Lower lobe of right lung (tissue), 2 donors: ENCODE data around the gene SPRR3. TPM values are rescaled to one million over a fixed set of nuclear protein-coding genes. Genes with fewer than 3 reads are reported as not detected.

Experiments
- ATAC-seq, 2 donors: fragments of 200-7000 bp; cut with Tn5 transposase; one replicate each; pipeline ENCODE4 v1.9.1; 2020 to 2022; ENCODE audit warnings: mild to moderate bottlenecking in 2 of 2, moderate library complexity in 2 of 2
- DNase-seq: peaks from one replicate; pipeline ENCODE4 v3.0.0-alpha.2; 2020
- H3K27ac ChIP-seq: fragments of 200-600 bp; one replicate; pipeline ENCODE4 v1.8.0; 2022
- H3K27me3 ChIP-seq: fragments of 200-600 bp; one replicate; pipeline ENCODE4 v1.8.0; 2022; ENCODE audit warnings: low read depth
- H3K36me3 ChIP-seq: fragments of 200-600 bp; one replicate; pipeline ENCODE4 v1.8.0; 2022; ENCODE audit warnings: mild to moderate bottlenecking
- H3K4me1 ChIP-seq: fragments of 200-600 bp; one replicate; pipeline ENCODE4 v1.8.0; 2022
- H3K4me3 ChIP-seq: fragments of 200-600 bp; one replicate; pipeline ENCODE4 v1.8.0; 2022; ENCODE audit warnings: mild to moderate bottlenecking
- H3K9me3 ChIP-seq: fragments of 200-600 bp; one replicate; pipeline ENCODE4 v1.8.0; 2022
- CTCF ChIP-seq: fragments of 200-600 bp; IDR thresholded peaks from one replicate; pipeline ENCODE4 v1.8.0; 2022; ENCODE audit warnings: antibody characterized with exemption, mild to moderate bottlenecking
- intact Hi-C: fragments of 100-400 bp; cut with DNase I; formaldehyde crosslinking; loops from one replicate; pipeline ENCODE4 v1.11.0; 2022
- total RNA-seq: library from RNA; stranded (reverse); fragmentation: NEBNext Ultra II Directional; extraction: Animal tissue kit (Norgen Biotek cat#: 25700); gene quantifications from one replicate; pipeline ENCODE4 v1.2.1, GENCODE V29; 2021
- donor health status: DM: no; HTN: yes; CAD: no; lungs with severe emphysema.

Gene SPRR3
- total RNA-seq, 1 donor from 2014 or later = not detected

DNA sequence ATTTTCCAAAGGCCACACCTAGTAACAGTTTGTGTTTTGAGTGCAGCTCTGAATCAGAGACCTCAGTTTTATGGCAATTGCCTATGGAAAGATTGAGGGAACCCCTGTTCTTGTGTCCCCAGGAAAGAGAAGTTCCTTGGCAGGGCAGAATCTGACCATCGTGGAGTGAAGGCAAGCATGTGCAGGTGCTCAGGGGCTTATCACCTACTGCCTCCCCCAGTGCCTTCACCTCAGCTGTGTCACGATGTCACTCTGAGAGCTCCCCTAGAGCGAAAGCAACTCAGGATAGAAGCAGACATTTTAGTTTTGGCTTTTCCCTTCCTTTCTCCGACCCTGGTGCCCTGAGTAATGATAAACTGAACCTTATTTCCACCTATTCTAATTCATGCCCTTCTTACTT is 19.5 kb upstream of the SPRR3 start:
- Histone ChIP-seq H3K4me1 (no peaks in the 10 kb centered on the region), H3K9me3 (no peaks in the 10 kb centered on the region), H3K36me3 (no peaks in the 10 kb centered on the region), H3K4me3 (no peak overlapping the region), H3K27ac (no peak overlapping the region), H3K27me3 (peaks cover 6% of the 10 kb centered on the region)
- ATAC-seq (no peak), DNase-seq (no peak)
- TF ChIP-seq CTCF = no peak
- intact Hi-C loops = no loop called here

GRCh38 chr1:152983234-152983633 is 18.3 kb upstream of the SPRR3 start:
- Histone ChIP-seq H3K27me3 (peaks cover 6% of the 10 kb centered on the region), H3K4me3 (no peak overlapping the region), H3K27ac (no peak overlapping the region), H3K9me3 (no peaks in the 10 kb centered on the region), H3K36me3 (no peaks in the 10 kb centered on the region), H3K4me1 (no peaks in the 10 kb centered on the region)
- DNase-seq (no peak), ATAC-seq (no peak)
- no peak for TF ChIP-seq CTCF
- intact Hi-C loops = no loop called here

DNA sequence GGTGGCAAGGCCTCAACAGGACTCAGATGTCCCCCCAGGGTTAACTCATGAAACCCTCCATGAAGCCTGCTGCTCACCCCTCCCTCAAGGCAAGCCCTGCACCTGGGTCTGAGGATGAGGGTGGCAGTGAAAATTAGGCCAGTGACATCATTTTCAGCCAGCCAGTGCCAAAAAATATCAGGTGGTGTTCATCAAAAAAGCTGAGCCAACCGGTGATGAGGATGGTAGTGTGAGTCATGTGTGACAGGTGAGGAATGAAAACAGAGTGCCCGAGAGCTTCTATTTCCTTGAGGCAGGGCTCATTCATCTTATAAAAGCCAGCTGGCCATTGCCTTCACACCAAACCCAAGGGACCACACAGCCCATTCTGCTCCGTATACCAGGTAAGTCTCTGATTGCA is 17.8 kb upstream of the SPRR3 start, which contains the start of gene SPRR1A:
Gene SPRR1A (plus strand): TSS at position 339 of the 400 bp plus-strand sequence. CDS start 1,150 bp downstream, outside the sequence.
- Histone ChIP-seq H3K27ac (no peak within 1 kb of the TSS), H3K9me3 (no peaks in the 10 kb centered on the region), H3K36me3 (no peaks in the 10 kb centered on the region), H3K27me3 (peaks cover 6% of the 10 kb centered on the region), H3K4me3 (no peak within 1 kb of the TSS), H3K4me1 (no peaks in the 10 kb centered on the region)
- no peak for TF ChIP-seq CTCF
- ATAC-seq (no peak), DNase-seq (no peak)
- intact Hi-C loops = no loop called here

- DNase-seq = no peak
- no peak for TF ChIP-seq CTCF
- Histone ChIP-seq H3K4me1 (no peaks in the 10 kb centered on the region), H3K27me3 (peaks cover 1% of the 10 kb centered on the region), H3K36me3 (no peaks in the 10 kb centered on the region), H3K27ac (no peak overlapping the region), H3K9me3 (no peaks in the 10 kb centered on the region), H3K4me3 (no peak overlapping the region)
- intact Hi-C loops = no loop called here
- ATAC-seq = no peak
Measured at GRCh38 chr1:152986578-152986977, 15.0 kb upstream of the SPRR3 start.

DNA sequence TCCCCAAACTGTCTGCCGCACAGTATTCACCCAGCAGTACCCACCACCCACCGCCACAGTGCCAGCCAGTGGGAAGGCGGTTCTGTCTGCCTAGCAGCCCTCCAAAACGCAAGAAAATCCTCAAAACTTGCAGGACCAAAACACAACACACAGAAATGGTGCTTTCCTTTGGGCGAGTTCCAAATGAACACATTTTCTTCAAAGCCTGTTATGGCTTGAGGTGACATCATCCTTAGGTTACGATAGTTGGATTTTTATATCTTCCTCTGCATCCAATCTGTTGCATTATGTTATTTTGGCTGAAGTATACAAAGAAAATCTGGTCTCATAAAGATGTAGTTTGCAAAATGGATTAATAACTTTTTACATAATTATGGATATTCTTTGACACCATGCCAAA is 8.4 kb upstream of the SPRR3 start:
- intact Hi-C loops = no loop called here
- no peak overlapping the region for H3K4me3 ChIP-seq
- DNase-seq = no peak

More for the DNA sequence above, 8.4 kb upstream of the SPRR3 start:
- ATAC-seq = no peak
- Histone ChIP-seq H3K27me3 (no peaks in the 10 kb centered on the region), H3K36me3 (no peaks in the 10 kb centered on the region), H3K4me1 (no peaks in the 10 kb centered on the region), H3K27ac (no peak overlapping the region), H3K9me3 (no peaks in the 10 kb centered on the region)
- no peak for TF ChIP-seq CTCF
